Endodermal cell (in vitro differentiated cells): ENCODE results near the gene TBC1D1. TPM values are rescaled to one million over a fixed set of nuclear protein-coding genes. Genes with fewer than 3 reads are reported as not detected.

Experiments
- DNase-seq: peaks from one replicate; pipeline ENCODE4 v3.0.0-alpha.2; 2017
- H3K27ac ChIP-seq: 2 replicates; pipeline ENCODE4 v1.5.1; 2013; ENCODE audit warnings: mild to moderate bottlenecking, low read depth, low read length, moderate library complexity
- H3K27me3 ChIP-seq: 2 replicates; pipeline ENCODE4 v1.6.1; 2013; ENCODE audit warnings: mild to moderate bottlenecking, low read length, moderate library complexity; ENCODE audit not compliant: insufficient read depth, control insufficient read depth, poor library complexity, severe bottlenecking
- H3K36me3 ChIP-seq: 2 replicates; pipeline ENCODE4 v1.7.0; 2013; ENCODE audit warnings: mild to moderate bottlenecking, low read length, moderate library complexity; ENCODE audit not compliant: control insufficient read depth, insufficient read depth
- H3K4me1 ChIP-seq: one replicate; pipeline ENCODE4 v1.7.0; 2013; ENCODE audit warnings: low read length; ENCODE audit not compliant: control insufficient read depth, insufficient read depth
- H3K4me3 ChIP-seq: 2 replicates; pipeline ENCODE4 v1.5.1; 2013; ENCODE audit warnings: mild to moderate bottlenecking, low read length, moderate library complexity
- H3K9ac ChIP-seq: 2 replicates; pipeline ENCODE4 v1.6.1; 2013; ENCODE audit warnings: mild to moderate bottlenecking, low read length, moderate library complexity; ENCODE audit not compliant: poor library complexity, severe bottlenecking; ENCODE audit errors: extremely low read depth
- H3K9me3 ChIP-seq: 2 replicates; pipeline ENCODE4 v1.6.1; 2013; ENCODE audit warnings: mild to moderate bottlenecking, low read length, moderate library complexity; ENCODE audit not compliant: control insufficient read depth
- H3K27ac Mint-ChIP-seq: 2 replicates; pipeline ENCODE4 v1.8.0; 2020; ENCODE audit warnings: mixed read lengths
- H3K27me3 Mint-ChIP-seq: 2 replicates; pipeline ENCODE4 v1.8.0; 2021; ENCODE audit warnings: mild to moderate bottlenecking, mixed read lengths; ENCODE audit not compliant: insufficient read depth
- H3K36me3 Mint-ChIP-seq: 2 replicates; pipeline ENCODE4 v1.8.0; 2020; ENCODE audit warnings: low read depth, mixed read lengths
- H3K4me1 Mint-ChIP-seq: 2 replicates; pipeline ENCODE4 v1.8.0; 2020; ENCODE audit warnings: mixed read lengths
- H3K4me3 Mint-ChIP-seq: 2 replicates; pipeline ENCODE4 v1.8.0; 2020; ENCODE audit warnings: mild to moderate bottlenecking, moderate library complexity, mixed read lengths
- H3K9me3 Mint-ChIP-seq: 2 replicates; pipeline ENCODE4 v1.8.0; 2020; ENCODE audit warnings: mild to moderate bottlenecking, mixed read lengths
- WGBS, 2 experiments: methylation state at CpG; one replicate each; pipeline versions ENCODE4 v1.1.5 to v1.1.7; 2013; ENCODE audit warnings: missing lambda C conversion rate in 2 of 2, mixed read lengths in 1 of 2; ENCODE audit not compliant: insufficient coverage in 1 of 2, insufficient read length in 1 of 2; 5-methylcytosine and 5-hydroxymethylcytosine counted together
- total RNA-seq, 2 donors: library from RNA; stranded (reverse); fragmentation: NEBNext Ultra II Directional in 1 of 2; extraction: Animal tissue kit (Norgen Biotek cat#: 25700) in 1 of 2; gene quantifications; 2 replicates in 1 of 2; 3 replicates in 1 of 2; pipeline ENCODE4 v1.2.1, GENCODE V29; 2021
- TF ChIP-seq, protein P1 (sequence below): fragments of 200-600 bp; sonication (generic); conservative IDR thresholded peaks from 2 replicates; pipeline ENCODE4 v1.5.0; 2021; ENCODE audit warnings: antibody characterized with exemption, mild to moderate bottlenecking

The TBC1D1 gene
- total RNA-seq, 2 donors from 2014 or later, result 110 to 122 TPM

DNA sequence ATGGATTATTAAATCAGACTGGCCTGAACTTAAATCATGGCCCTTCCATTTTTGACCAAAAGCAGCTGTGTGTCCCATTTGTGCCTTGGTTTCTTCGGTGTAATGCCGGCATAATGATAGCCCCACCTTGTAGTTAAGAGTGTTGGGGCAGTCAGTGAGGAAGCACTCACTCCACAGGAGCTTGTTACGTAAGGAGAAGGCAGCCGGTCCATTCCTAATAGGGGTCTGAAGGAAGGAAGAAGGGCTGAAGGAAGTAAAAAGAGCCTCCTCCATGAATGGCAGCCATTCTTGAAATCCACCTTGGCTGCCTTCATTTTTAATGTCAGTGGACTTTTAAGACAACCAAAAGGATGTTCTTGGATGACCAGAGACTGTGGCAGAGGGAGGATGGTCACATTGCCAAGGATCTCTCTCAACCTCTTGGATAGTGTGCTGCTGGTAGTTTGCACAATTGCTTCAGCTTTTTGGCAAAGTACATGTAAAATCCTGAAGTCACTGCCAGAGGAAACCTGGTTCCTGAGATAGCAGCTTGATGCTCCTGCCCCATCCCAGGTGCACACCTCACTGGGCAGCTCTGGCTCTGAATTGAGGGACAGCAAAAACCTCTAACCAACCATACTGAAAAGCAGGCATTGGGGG is 182.8 kb downstream of the TBC1D1 start:
- H3K4me1 ChIP-seq, result peaks cover 8% of the 10 kb centered on the region
- Mint-ChIP-seq H3K9me3 (no peaks in the 10 kb centered on the region), H3K27ac (no peak overlapping the region), H3K4me3 (no peak overlapping the region), H3K27me3 (no peaks in the 10 kb centered on the region), H3K4me1 (peaks cover 8% of the 10 kb centered on the region), H3K36me3 (peaks cover 35% of the 10 kb centered on the region)
- no peak overlapping the region for H3K9ac ChIP-seq
- no peak overlapping the region for H3K27ac ChIP-seq
- no peak for DNase-seq
- H3K27me3 ChIP-seq, result no peaks in the 10 kb centered on the region
- TF ChIP-seq, protein P1, sequence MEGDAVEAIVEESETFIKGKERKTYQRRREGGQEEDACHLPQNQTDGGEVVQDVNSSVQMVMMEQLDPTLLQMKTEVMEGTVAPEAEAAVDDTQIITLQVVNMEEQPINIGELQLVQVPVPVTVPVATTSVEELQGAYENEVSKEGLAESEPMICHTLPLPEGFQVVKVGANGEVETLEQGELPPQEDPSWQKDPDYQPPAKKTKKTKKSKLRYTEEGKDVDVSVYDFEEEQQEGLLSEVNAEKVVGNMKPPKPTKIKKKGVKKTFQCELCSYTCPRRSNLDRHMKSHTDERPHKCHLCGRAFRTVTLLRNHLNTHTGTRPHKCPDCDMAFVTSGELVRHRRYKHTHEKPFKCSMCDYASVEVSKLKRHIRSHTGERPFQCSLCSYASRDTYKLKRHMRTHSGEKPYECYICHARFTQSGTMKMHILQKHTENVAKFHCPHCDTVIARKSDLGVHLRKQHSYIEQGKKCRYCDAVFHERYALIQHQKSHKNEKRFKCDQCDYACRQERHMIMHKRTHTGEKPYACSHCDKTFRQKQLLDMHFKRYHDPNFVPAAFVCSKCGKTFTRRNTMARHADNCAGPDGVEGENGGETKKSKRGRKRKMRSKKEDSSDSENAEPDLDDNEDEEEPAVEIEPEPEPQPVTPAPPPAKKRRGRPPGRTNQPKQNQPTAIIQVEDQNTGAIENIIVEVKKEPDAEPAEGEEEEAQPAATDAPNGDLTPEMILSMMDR, result no peak
- H3K4me3 ChIP-seq, result no peak overlapping the region
- no peaks in the 10 kb centered on the region for H3K9me3 ChIP-seq
- WGBS, 2 experiments, result 99 to 100% methylated on average over 3 to 4 of the region's 4 CpGs
- H3K36me3 ChIP-seq, result peaks cover 17% of the 10 kb centered on the region

GRCh38 chr4:38075370-38076152 is 184.7 kb downstream of the TBC1D1 start:
- Mint-ChIP-seq H3K27ac (no peak overlapping the region), H3K9me3 (no peaks in the 10 kb centered on the region), H3K4me3 (no peak overlapping the region), H3K36me3 (peaks cover 42% of the 10 kb centered on the region), H3K27me3 (no peaks in the 10 kb centered on the region), H3K4me1 (no peaks in the 10 kb centered on the region)
- WGBS, 2 experiments, result 92 to 95% methylated on average over 4 to 5 of the region's 6 CpGs
- Histone ChIP-seq H3K27ac (no peak overlapping the region), H3K4me1 (no peaks in the 10 kb centered on the region), H3K4me3 (no peak overlapping the region), H3K27me3 (no peaks in the 10 kb centered on the region), H3K9me3 (no peaks in the 10 kb centered on the region), H3K36me3 (peaks cover 17% of the 10 kb centered on the region), H3K9ac (no peak overlapping the region)
- no peak for DNase-seq
- TF ChIP-seq, protein P1, result no peak

DNA sequence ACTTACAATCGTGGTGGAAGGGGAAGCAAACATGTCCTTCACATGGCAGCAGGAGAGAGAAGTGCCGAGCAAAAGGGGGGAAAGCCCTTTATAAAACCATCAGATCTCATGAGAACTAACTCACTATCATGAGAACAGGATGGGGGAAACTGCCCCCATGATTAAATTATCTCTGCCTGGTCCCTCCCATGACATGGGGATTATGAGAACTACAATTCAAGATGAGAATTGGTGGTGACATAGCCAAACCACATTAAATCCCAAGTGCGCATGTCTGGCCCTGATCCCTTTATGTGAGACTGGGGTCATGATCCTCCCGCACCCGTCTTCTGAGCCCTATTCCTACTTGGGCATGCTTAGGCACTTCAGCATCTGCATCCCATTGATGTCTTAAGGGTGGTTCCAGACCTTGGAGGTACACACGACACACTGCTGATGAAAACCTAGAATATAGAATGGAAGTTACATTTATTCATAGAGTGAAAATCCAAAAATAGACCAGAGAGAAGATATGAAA is 185.3 kb downstream of the TBC1D1 start:
- no peak for DNase-seq
- Mint-ChIP-seq H3K27ac (no peak overlapping the region), H3K36me3 (peaks cover 46% of the 10 kb centered on the region), H3K27me3 (no peaks in the 10 kb centered on the region), H3K4me3 (no peak overlapping the region), H3K9me3 (no peaks in the 10 kb centered on the region), H3K4me1 (no peaks in the 10 kb centered on the region)
- H3K9me3 ChIP-seq, result no peaks in the 10 kb centered on the region
- H3K9ac ChIP-seq, result no peak overlapping the region
- H3K4me3 ChIP-seq, result no peak overlapping the region
- H3K27me3 ChIP-seq, result no peaks in the 10 kb centered on the region
- TF ChIP-seq, protein P1, result no peak
- H3K36me3 ChIP-seq, result peaks cover 17% of the 10 kb centered on the region
- WGBS, 2 experiments, result 91 to 100% methylated on average over 3 to 6 of the region's 6 CpGs
- no peak overlapping the region for H3K27ac ChIP-seq
- H3K4me1 ChIP-seq, result no peaks in the 10 kb centered on the region
